Activated T-cell treated with anti-CD3 and anti-CD28 coated beads, Interleukin-2, amount 50 U/mL, for 24 hours (primary cell): Measurements from ENCODE around the gene ECEL1.

Experiments
- DNase-seq: peaks from one replicate; pipeline ENCODE4 v3.0.0-alpha.2; 2020
- H3K27ac Mint-ChIP-seq: 2 replicates; pipeline ENCODE4 v1.8.0; 2020; ENCODE audit warnings: mild to moderate bottlenecking, mixed read lengths
- H3K27me3 Mint-ChIP-seq: 2 replicates; pipeline ENCODE4 v1.8.0; 2020; ENCODE audit warnings: mixed read lengths
- H3K36me3 Mint-ChIP-seq: 2 replicates; pipeline ENCODE4 v1.8.0; 2020; ENCODE audit warnings: low read depth, mixed read lengths
- H3K4me1 Mint-ChIP-seq: 2 replicates; pipeline ENCODE4 v1.8.0; 2020; ENCODE audit warnings: low read depth, mixed read lengths
- H3K4me3 Mint-ChIP-seq: 2 replicates; pipeline ENCODE4 v1.8.0; 2020; ENCODE audit warnings: mild to moderate bottlenecking, moderate library complexity, mixed read lengths
- H3K9me3 Mint-ChIP-seq: 2 replicates; pipeline ENCODE4 v1.8.0; 2020; ENCODE audit warnings: mixed read lengths

The ECEL1 gene

DNA sequence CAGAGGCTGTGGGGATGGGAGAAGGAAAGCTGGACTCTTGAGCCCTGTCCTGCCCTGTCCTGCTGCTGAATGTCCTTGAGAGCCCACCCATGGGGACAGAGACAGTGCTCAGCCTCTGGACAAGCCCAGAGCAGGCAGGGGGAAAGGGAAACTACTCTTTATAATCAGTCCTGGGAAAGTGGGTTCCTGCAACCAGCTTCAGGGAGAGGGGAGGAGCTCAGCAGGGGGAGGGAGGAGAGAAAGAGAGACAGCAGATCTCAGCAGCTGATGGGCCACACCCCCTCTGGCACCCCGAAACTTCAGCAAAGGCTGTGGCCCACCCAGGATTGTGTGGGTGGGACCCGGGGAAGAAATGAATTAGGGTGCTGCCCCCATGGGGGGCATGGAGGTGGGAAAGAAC, 11.6 kb downstream of the ECEL1 start:
- Mint-ChIP-seq H3K4me3 (no peak overlapping the region), H3K36me3 (no peaks in the 10 kb centered on the region), H3K9me3 (peaks cover 15% of the 10 kb centered on the region), H3K4me1 (no peaks in the 10 kb centered on the region), H3K27me3 (peaks cover 37% of the 10 kb centered on the region), H3K27ac (no peak overlapping the region)
- no peak for DNase-seq

GRCh38 chr2:232473467-232473890, 14.2 kb downstream of the ECEL1 start:
- no peaks in the 10 kb centered on the region for H3K4me1 Mint-ChIP-seq
- H3K4me3 Mint-ChIP-seq, result no peak overlapping the region
- H3K27me3 Mint-ChIP-seq, result peaks cover 53% of the 10 kb centered on the region
- H3K27ac Mint-ChIP-seq, result no peak overlapping the region
- H3K36me3 Mint-ChIP-seq, result no peaks in the 10 kb centered on the region
- peaks cover 15% of the 10 kb centered on the region for H3K9me3 Mint-ChIP-seq
- no peak for DNase-seq

DNA sequence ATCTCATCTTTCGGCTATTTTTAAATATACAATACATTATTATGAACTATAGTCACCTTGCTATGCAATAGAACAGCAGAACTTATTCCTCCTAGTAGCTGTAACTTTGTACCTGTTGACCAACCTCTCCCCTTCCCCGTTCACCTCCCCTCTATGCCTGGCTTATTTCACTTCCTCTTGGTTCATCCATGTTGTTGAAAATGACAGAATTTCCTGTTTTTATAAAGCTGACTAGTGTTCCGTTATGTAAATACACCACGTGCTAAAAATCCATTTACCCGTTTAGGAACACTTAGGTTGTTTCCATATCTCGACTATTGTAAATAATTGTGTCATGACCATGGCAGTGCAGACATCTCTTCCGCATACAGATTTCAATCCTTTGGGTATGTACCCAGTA, 21.4 kb downstream of the ECEL1 start:
- Mint-ChIP-seq H3K27ac (no peak overlapping the region), H3K4me1 (no peaks in the 10 kb centered on the region)

GRCh38 chr2:232465061-232465460, 22.6 kb downstream of the ECEL1 start:
- H3K27me3 Mint-ChIP-seq, result peaks cover 8% of the 10 kb centered on the region
- H3K36me3 Mint-ChIP-seq, result no peaks in the 10 kb centered on the region
- H3K9me3 Mint-ChIP-seq, result no peaks in the 10 kb centered on the region
- DNase-seq, result no peak
- H3K4me3 Mint-ChIP-seq, result no peak overlapping the region
- H3K27ac Mint-ChIP-seq, result no peak overlapping the region
- no peaks in the 10 kb centered on the region for H3K4me1 Mint-ChIP-seq

More for the DNA sequence above, 21.4 kb downstream of the ECEL1 start:
- Mint-ChIP-seq H3K4me3 (no peak overlapping the region), H3K9me3 (no peaks in the 10 kb centered on the region), H3K27me3 (peaks cover 19% of the 10 kb centered on the region), H3K36me3 (no peaks in the 10 kb centered on the region)
- DNase-seq, result no peak

DNA sequence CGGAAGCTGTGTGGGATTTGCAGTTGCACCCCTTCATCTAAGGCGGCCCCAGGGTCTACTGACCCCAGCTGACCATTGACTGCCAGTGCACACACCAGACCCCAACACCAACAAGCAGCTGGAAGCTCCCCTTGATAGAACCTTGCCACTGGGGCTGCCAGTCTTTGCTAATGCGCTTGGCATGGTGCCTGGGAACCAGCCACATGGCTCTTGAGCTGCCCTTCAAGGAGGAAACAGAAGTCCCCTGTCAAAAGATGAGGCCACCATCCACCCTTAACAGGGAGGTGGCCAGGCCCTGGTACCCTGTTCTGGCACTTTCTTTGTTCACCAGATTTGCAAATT, 23.1 kb downstream of the ECEL1 start:
- Mint-ChIP-seq H3K27me3 (peaks cover 10% of the 10 kb centered on the region), H3K4me3 (no peak overlapping the region), H3K36me3 (no peaks in the 10 kb centered on the region), H3K27ac (no peak overlapping the region), H3K4me1 (no peaks in the 10 kb centered on the region), H3K9me3 (no peaks in the 10 kb centered on the region)
- DNase-seq, result no peak

GRCh38 chr2:232463701-232464543, 23.7 kb downstream of the ECEL1 start:
- H3K4me1 Mint-ChIP-seq, result no peaks in the 10 kb centered on the region
- no peaks in the 10 kb centered on the region for H3K9me3 Mint-ChIP-seq
- no peak overlapping the region for H3K4me3 Mint-ChIP-seq
- no peaks in the 10 kb centered on the region for H3K36me3 Mint-ChIP-seq
- H3K27ac Mint-ChIP-seq, result no peak overlapping the region
- no peak for DNase-seq
- H3K27me3 Mint-ChIP-seq, result peaks cover 15% of the 10 kb centered on the region

DNA sequence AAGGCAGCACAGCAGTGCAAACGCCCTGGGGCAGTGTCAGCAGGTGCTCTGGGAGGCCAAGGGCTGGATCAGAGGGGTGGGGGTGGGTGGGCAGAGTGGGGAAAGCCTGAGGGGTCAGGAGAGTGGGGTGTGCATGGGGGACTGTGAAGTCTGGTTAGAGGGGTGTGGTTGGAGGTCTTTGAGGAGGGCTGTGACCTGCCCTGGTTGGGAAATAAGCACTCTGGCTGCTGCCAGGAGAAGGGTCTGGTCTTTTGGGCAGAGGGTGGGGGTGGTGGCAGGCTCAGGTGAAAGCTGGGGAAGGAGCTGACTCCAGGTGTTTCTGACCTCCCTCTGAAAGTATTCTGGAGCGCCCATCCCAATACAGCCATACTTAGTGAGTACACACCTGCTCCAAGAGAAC, 27.5 kb downstream of the ECEL1 start:
- peak; percentile 6 for DNase-seq
- Mint-ChIP-seq H3K9me3 (no peaks in the 10 kb centered on the region), H3K36me3 (no peaks in the 10 kb centered on the region), H3K4me1 (no peaks in the 10 kb centered on the region), H3K27me3 (peaks cover 31% of the 10 kb centered on the region), H3K27ac (no peak overlapping the region), H3K4me3 (no peak overlapping the region)

DNA sequence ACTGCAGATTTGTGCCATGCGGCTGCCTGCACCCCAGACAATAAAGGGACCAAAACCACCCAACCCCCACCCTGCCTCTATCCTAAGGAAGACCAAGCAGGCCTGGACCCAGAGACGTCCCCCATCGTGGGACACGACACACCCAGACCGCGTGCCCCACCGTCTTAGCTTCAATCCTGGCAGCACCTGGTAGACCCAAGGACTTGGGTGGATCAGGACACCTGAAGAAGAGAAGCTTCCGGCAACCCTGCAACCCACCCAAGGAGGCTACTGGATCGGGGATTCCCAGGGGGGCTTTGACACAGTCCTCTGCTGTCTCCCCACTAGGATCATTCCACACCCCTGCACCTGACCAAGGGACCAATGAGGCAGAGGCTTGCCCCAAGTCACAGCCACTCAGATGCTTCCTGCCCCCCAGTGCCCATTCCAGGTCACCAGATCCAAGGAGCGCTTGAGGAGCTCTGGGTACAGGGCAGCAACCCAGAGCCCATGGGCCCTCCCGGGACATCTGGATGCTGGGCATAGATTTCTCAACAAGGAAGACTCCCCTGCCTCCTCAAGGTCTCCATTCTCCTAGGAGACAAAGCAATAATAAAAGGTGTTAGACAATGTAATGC, 28.1 kb downstream of the ECEL1 start:
- no peaks in the 10 kb centered on the region for H3K9me3 Mint-ChIP-seq
- H3K36me3 Mint-ChIP-seq, result no peaks in the 10 kb centered on the region
- H3K27me3 Mint-ChIP-seq, result peaks cover 31% of the 10 kb centered on the region
- H3K4me1 Mint-ChIP-seq, result no peaks in the 10 kb centered on the region
- DNase-seq, result peak; percentile 12
- H3K4me3 Mint-ChIP-seq, result no peak overlapping the region
- no peak overlapping the region for H3K27ac Mint-ChIP-seq

DNA sequence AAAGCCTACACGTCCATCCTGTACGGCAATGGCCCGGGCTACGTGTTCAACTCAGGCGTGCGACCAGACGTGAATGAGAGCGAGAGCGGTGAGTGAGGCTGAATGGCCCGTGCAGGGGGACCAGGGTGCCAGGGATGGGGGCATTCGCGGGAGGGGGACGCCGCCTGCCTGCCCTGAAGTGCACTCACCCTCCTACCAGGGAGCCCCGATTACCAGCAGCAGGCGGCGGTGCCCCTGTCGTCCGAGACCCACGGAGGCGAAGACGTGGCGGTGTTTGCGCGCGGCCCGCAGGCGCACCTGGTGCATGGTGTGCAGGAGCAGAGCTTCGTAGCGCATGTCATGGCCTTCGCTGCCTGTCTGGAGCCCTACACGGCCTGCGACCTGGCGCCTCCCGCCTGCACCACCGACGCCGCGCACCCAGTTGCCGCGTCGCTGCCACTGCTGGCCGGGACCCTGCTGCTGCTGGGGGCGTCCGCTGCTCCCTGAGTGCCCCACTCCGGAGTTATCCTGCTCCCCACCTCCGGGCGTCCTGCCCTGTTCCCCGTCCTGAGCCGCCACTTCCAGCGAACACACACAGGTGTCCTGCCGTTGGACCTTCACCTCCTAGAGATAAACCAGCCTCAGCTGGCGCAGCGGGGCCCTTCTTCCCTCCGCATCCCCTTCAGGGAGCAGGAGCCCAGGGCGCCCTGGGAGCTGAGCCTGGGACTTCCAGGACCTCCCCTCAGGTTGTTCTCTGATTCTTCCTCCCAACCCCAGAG, 28.8 kb downstream of the ECEL1 start:
- H3K27ac Mint-ChIP-seq, result no peak overlapping the region
- peaks cover 31% of the 10 kb centered on the region for H3K27me3 Mint-ChIP-seq
- no peaks in the 10 kb centered on the region for H3K36me3 Mint-ChIP-seq
- H3K4me3 Mint-ChIP-seq, result no peak overlapping the region
- H3K9me3 Mint-ChIP-seq, result no peaks in the 10 kb centered on the region
- no peaks in the 10 kb centered on the region for H3K4me1 Mint-ChIP-seq
- DNase-seq, result peak; percentile 9

- DNase-seq, result peak; percentile 6
- Mint-ChIP-seq H3K4me1 (no peaks in the 10 kb centered on the region), H3K9me3 (no peaks in the 10 kb centered on the region), H3K4me3 (no peak overlapping the region), H3K27ac (no peak overlapping the region), H3K36me3 (no peaks in the 10 kb centered on the region), H3K27me3 (peaks cover 31% of the 10 kb centered on the region)
Observed at GRCh38 chr2:232458051-232458660, 29.5 kb downstream of the ECEL1 start.

- peak; percentile 13 for DNase-seq
- H3K4me1 Mint-ChIP-seq, result no peaks in the 10 kb centered on the region
- H3K36me3 Mint-ChIP-seq, result no peaks in the 10 kb centered on the region
- no peak overlapping the region for H3K4me3 Mint-ChIP-seq
- H3K9me3 Mint-ChIP-seq, result no peaks in the 10 kb centered on the region
- peaks cover 31% of the 10 kb centered on the region for H3K27me3 Mint-ChIP-seq
- no peak overlapping the region for H3K27ac Mint-ChIP-seq
Observed at GRCh38 chr2:232457121-232458011, 30.3 kb downstream of the ECEL1 start.

- Mint-ChIP-seq H3K9me3 (no peaks in the 10 kb centered on the region), H3K4me1 (no peaks in the 10 kb centered on the region), H3K36me3 (no peaks in the 10 kb centered on the region), H3K27ac (no peak overlapping the region), H3K4me3 (no peak overlapping the region), H3K27me3 (peaks cover 31% of the 10 kb centered on the region)
- DNase-seq, result peak; percentile 8
Observed at GRCh38 chr2:232456296-232457120, 31.1 kb downstream of the ECEL1 start.
